Activated CD8-positive, alpha-beta memory T cell treated with anti-CD3 and anti-CD28 coated beads, Interleukin-2, amount 10 ng/mL, durations not matched to agents 7 days and 5 days (primary cell): ENCODE data around the gene CCL15. TPM values are rescaled to one million over a fixed set of nuclear protein-coding genes. Genes with fewer than 3 reads are reported as not detected.
"Not testable (repeated sequence)": the region's sequence is repeated elsewhere in the genome, so short reads cannot be mapped to it uniquely, and the experiment has no call there.

Experiments
- ATAC-seq: fragments of 150-1000 bp; cut with Tn5 transposase; one replicate; pipeline ENCODE4 v1.10.0; 2021; ENCODE audit warnings: moderate library complexity
- CTCF ChIA-PET: fragments of 350-600 bp; sonication (Branson Sonifier 250); formaldehyde crosslinking; loops from one replicate; lab custom pipeline; 2021; ENCODE audit warnings: antibody characterized with exemption; lab: Charles Lee
- DNase-seq: peaks from one replicate; pipeline ENCODE4 v3.0.0-alpha.2; 2020
- H3K27ac Mint-ChIP-seq: one replicate; pipeline ENCODE4 v1.8.0; 2021; ENCODE audit warnings: mild to moderate bottlenecking, mixed read lengths
- H3K27me3 Mint-ChIP-seq: one replicate; pipeline ENCODE4 v1.8.0; 2021; ENCODE audit warnings: mixed read lengths
- H3K36me3 Mint-ChIP-seq: one replicate; pipeline ENCODE4 v1.8.0; 2021; ENCODE audit warnings: mild to moderate bottlenecking, mixed read lengths
- H3K4me1 Mint-ChIP-seq: one replicate; pipeline ENCODE4 v1.8.0; 2021; ENCODE audit warnings: mixed read lengths
- H3K4me3 Mint-ChIP-seq: one replicate; pipeline ENCODE4 v1.8.0; 2021; ENCODE audit warnings: mild to moderate bottlenecking, moderate library complexity, mixed read lengths
- H3K9me3 Mint-ChIP-seq: one replicate; pipeline ENCODE4 v1.8.0; 2022; ENCODE audit warnings: low read depth, mixed read lengths
- total RNA-seq, 2 experiments: library from RNA; stranded (reverse); gene quantifications; one replicate each; pipeline ENCODE4 v1.2.3, GENCODE V29; 2021

The CCL15 gene
- total RNA-seq, 2 experiments from 2014 or later, result not detected

GRCh38 chr17:36011201-36011600 is 9.8 kb upstream of the CCL15 start:
- CTCF ChIA-PET, result no interaction called here
- H3K4me1 Mint-ChIP-seq, result no peaks in the 10 kb centered on the region
- no peaks in the 10 kb centered on the region for H3K27me3 Mint-ChIP-seq
- no peak overlapping the region for H3K4me3 Mint-ChIP-seq
- H3K9me3 Mint-ChIP-seq, result no peaks in the 10 kb centered on the region
- no peak overlapping the region for H3K27ac Mint-ChIP-seq
- DNase-seq (no peak), ATAC-seq (no peak)
- H3K36me3 Mint-ChIP-seq, result no peaks in the 10 kb centered on the region

GRCh38 chr17:36008998-36009665 is 7.8 kb upstream of the CCL15 start:
- no peak overlapping the region for H3K27ac Mint-ChIP-seq
- no peaks in the 10 kb centered on the region for H3K9me3 Mint-ChIP-seq
- H3K36me3 Mint-ChIP-seq, result no peaks in the 10 kb centered on the region
- H3K27me3 Mint-ChIP-seq, result no peaks in the 10 kb centered on the region
- CTCF ChIA-PET, result interaction anchor here (0.6 to 1.6 kb wide), 6 partner anchors 16 to 141 kb away, joined by 3 to 4 read pairs (median 4); no protein-coding TSS in a partner anchor
- ATAC-seq, result no peak
- H3K4me1 Mint-ChIP-seq, result peaks cover 11% of the 10 kb centered on the region
- no peak for DNase-seq
- H3K4me3 Mint-ChIP-seq, result no peak overlapping the region

GRCh38 chr17:36004594-36005108 is 3.3 kb upstream of the CCL15 start:
- no peaks in the 10 kb centered on the region for H3K9me3 Mint-ChIP-seq
- H3K27me3 Mint-ChIP-seq, result no peaks in the 10 kb centered on the region
- ATAC-seq (no peak), DNase-seq (no peak)
- CTCF ChIA-PET, result interaction anchor here (0.9 to 2.6 kb wide), 11 partner anchors 9 to 241 kb away, joined by 3 to 17 read pairs (median 5); partner anchors contain the start of gene CCL14
- no peak overlapping the region for H3K4me3 Mint-ChIP-seq
- peaks cover 12% of the 10 kb centered on the region for H3K4me1 Mint-ChIP-seq
- peak overlapping the region; percentile 42 for H3K27ac Mint-ChIP-seq
- no peaks in the 10 kb centered on the region for H3K36me3 Mint-ChIP-seq

- CTCF ChIA-PET, result no interaction called here
- DNase-seq (no peak), ATAC-seq (no peak)
- no peaks in the 10 kb centered on the region for H3K9me3 Mint-ChIP-seq
- no peak overlapping the region for H3K4me3 Mint-ChIP-seq
- H3K4me1 Mint-ChIP-seq, result peaks cover 12% of the 10 kb centered on the region
- H3K36me3 Mint-ChIP-seq, result no peaks in the 10 kb centered on the region
- H3K27me3 Mint-ChIP-seq, result no peaks in the 10 kb centered on the region
- no peak overlapping the region for H3K27ac Mint-ChIP-seq
These were observed 1.3 kb upstream of the CCL15 start for GRCh38 chr17:36002631-36003030.

- Mint-ChIP-seq H3K4me3 (no peak overlapping the region), H3K36me3 (no peaks in the 10 kb centered on the region), H3K4me1 (peaks cover 12% of the 10 kb centered on the region), H3K27ac (no peak overlapping the region), H3K27me3 (no peaks in the 10 kb centered on the region), H3K9me3 (no peaks in the 10 kb centered on the region)
- CTCF ChIA-PET, result interaction anchor here (0.9 kb wide), 1 partner anchor 26 kb away, joined by 3 read pairs; no protein-coding TSS in a partner anchor
- ATAC-seq (no peak), DNase-seq (no peak)
These were observed 680 bp upstream of the CCL15 start for GRCh38 chr17:36001862-36002603.

- ATAC-seq, result no peak
- CTCF ChIA-PET, result no interaction called here
- Mint-ChIP-seq H3K27ac (no peak overlapping the region), H3K27me3 (peaks cover under 1% of the 10 kb centered on the region), H3K4me1 (peaks cover 19% of the 10 kb centered on the region), H3K36me3 (no peaks in the 10 kb centered on the region), H3K4me3 (no peak overlapping the region), H3K9me3 (no peaks in the 10 kb centered on the region)
- no peak for DNase-seq
These were observed 632 bp downstream of the CCL15 start for GRCh38 chr17:36000732-36001109.

DNA sequence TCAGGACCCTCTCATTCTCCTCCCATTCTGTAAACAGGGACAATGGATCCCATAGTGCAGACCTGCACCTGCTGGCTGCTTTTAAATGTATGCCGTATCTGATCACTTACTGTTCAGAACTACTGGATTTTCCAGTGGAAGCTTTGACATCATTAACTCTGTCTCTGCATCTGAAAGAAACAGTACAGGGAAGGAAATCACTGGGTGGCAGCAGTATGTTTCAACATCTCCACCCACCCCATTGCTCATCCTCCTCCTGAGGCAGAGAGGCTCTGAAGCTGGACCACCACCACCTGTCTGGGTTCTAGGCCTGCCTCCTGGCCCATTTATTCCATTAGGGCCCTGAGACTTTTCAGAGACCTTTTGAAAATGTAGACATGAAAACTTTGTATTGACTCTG is 2.6 kb downstream of the CCL15 start:
- peaks cover 13% of the 10 kb centered on the region for H3K27me3 Mint-ChIP-seq
- no peak overlapping the region for H3K27ac Mint-ChIP-seq
- no peak overlapping the region for H3K4me3 Mint-ChIP-seq
- DNase-seq (no peak), ATAC-seq (no peak)
- peaks cover 7% of the 10 kb centered on the region for H3K36me3 Mint-ChIP-seq
- CTCF ChIA-PET, result interaction anchor here (1.4 kb wide), 1 partner anchor 29 kb away, joined by 3 read pairs; no protein-coding TSS in a partner anchor
- H3K4me1 Mint-ChIP-seq, result peaks cover 7% of the 10 kb centered on the region
- H3K9me3 Mint-ChIP-seq, result peaks cover 6% of the 10 kb centered on the region

- Mint-ChIP-seq H3K4me1 (peaks cover 7% of the 10 kb centered on the region), H3K27ac (no peak overlapping the region), H3K36me3 (peaks cover 8% of the 10 kb centered on the region), H3K9me3 (peaks cover 6% of the 10 kb centered on the region), H3K4me3 (no peak overlapping the region), H3K27me3 (peaks cover 13% of the 10 kb centered on the region)
- no peak for ATAC-seq
- CTCF ChIA-PET, result interaction anchor here (1.4 kb wide), 1 partner anchor 29 kb away, joined by 3 read pairs; no protein-coding TSS in a partner anchor
- DNase-seq, result no peak
These were observed 3.3 kb downstream of the CCL15 start for GRCh38 chr17:35998018-35998545.

GRCh38 chr17:35995346-35995745 is 6.0 kb downstream of the CCL15 start:
- CTCF ChIA-PET, result interaction anchor here (1.4 to 1.6 kb wide), 2 partner anchors 10 to 154 kb away, joined by 3 to 5 read pairs; no protein-coding TSS in a partner anchor
- ATAC-seq, H3K4me3 Mint-ChIP-seq, H3K27ac Mint-ChIP-seq, H3K4me1 Mint-ChIP-seq, H3K9me3 Mint-ChIP-seq, H3K36me3 Mint-ChIP-seq, DNase-seq: not testable (repeated sequence)
- peaks cover 17% of the 10 kb centered on the region for H3K27me3 Mint-ChIP-seq

- Mint-ChIP-seq H3K4me1 (peaks cover 2% of the 10 kb centered on the region), H3K4me3 (no peak overlapping the region), H3K27ac (no peak overlapping the region), H3K27me3 (peaks cover 17% of the 10 kb centered on the region), H3K36me3 (peaks cover 16% of the 10 kb centered on the region), H3K9me3 (peaks cover 11% of the 10 kb centered on the region)
- CTCF ChIA-PET, result interaction anchor here (1.2 kb wide), 1 partner anchor 157 kb away, joined by 3 read pairs; no protein-coding TSS in a partner anchor
- ATAC-seq (no peak), DNase-seq (no peak)
These were observed 10.3 kb downstream of the CCL15 start for GRCh38 chr17:35991075-35991474.

- H3K9me3 Mint-ChIP-seq, result peaks cover 5% of the 10 kb centered on the region
- no peak overlapping the region for H3K4me3 Mint-ChIP-seq
- ATAC-seq, result no peak
- peaks cover 4% of the 10 kb centered on the region for H3K27me3 Mint-ChIP-seq
- no peak overlapping the region for H3K27ac Mint-ChIP-seq
- H3K4me1 Mint-ChIP-seq, result peaks cover 2% of the 10 kb centered on the region
- H3K36me3 Mint-ChIP-seq, result peaks cover 8% of the 10 kb centered on the region
- CTCF ChIA-PET, result interaction anchor here (2.0 to 2.3 kb wide), 2 partner anchors 12 to 19 kb away, joined by 5 to 7 read pairs; no protein-coding TSS in a partner anchor
- no peak for DNase-seq
These were observed 13.2 kb downstream of the CCL15 start for GRCh38 chr17:35988164-35988563.

DNA sequence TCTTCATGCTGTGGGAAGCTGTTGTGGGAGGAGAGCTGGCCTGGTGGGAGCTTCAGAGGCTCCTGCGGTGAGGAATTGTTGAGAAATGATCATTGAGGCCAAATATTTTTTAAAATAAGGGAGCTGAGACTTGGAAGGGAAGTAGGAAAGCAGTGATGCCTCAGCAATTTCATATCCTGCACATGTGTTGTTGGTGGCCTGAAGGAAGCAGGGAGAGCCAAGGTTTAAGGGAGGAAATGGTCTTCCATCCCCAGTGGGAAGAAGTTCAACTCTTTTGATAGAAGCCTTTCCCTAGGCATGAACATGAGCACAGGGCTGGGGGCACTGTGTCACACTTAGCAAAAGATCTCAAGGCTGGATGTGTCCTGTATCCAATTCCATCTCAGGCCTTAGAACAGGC is 14.7 kb downstream of the CCL15 start, which contains the start of gene CCL14:
CCL14 (minus strand) TSS at position 87 of the 400 bp plus-strand sequence; CDS start at position 7, 80 bp downstream.
- peaks cover 5% of the 10 kb centered on the region for H3K9me3 Mint-ChIP-seq
- H3K27me3 Mint-ChIP-seq, result peaks cover 4% of the 10 kb centered on the region
- H3K36me3 Mint-ChIP-seq, result peaks cover 8% of the 10 kb centered on the region
- no peak within 1 kb of the TSS for H3K4me3 Mint-ChIP-seq
- CTCF ChIA-PET, result interaction anchor here (1.0 to 2.3 kb wide), 4 partner anchors 9 to 19 kb away, joined by 3 to 7 read pairs (median 5); no protein-coding TSS in a partner anchor
- H3K27ac Mint-ChIP-seq, result no peak within 1 kb of the TSS
- DNase-seq (no peak), ATAC-seq (no peak)
- H3K4me1 Mint-ChIP-seq, result peaks cover 9% of the 10 kb centered on the region

DNA sequence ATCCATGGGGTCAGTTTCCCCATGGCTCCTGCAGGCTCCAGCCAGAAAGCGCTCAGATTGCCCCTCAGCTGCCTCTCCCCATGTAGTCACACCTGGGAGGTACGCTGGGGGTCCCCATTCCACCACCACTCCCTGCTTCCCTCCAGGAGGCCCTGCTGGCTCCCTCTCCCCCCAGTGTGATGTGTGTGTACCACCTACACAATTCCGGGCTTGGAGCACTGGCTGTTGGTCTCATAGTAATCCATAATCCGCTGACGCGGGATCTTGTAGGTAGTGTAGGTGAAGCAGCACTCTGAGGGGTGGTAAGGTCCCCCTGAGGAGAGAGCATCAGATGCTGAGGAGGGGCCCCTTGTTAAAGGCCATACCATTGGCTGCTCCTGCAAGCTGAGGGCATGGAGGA is 17.2 kb downstream of the CCL15 start:
- no peak overlapping the region for H3K27ac Mint-ChIP-seq
- DNase-seq (no peak), ATAC-seq (no peak)
- no peaks in the 10 kb centered on the region for H3K27me3 Mint-ChIP-seq
- peaks cover 11% of the 10 kb centered on the region for H3K4me1 Mint-ChIP-seq
- H3K9me3 Mint-ChIP-seq, result peaks cover 3% of the 10 kb centered on the region
- peaks cover 5% of the 10 kb centered on the region for H3K36me3 Mint-ChIP-seq
- H3K4me3 Mint-ChIP-seq, result no peak overlapping the region
- CTCF ChIA-PET, result interaction anchor here (4.0 kb wide), 1 partner anchor 15 kb away, joined by 15 read pairs; no protein-coding TSS in a partner anchor
